Right forelimb (tissue), 1 donor: ENCODE results near the gene NOA1.
"Not testable (repeated sequence)": the region's sequence is repeated elsewhere in the genome, so short reads cannot be mapped to it uniquely, and the experiment has no call there.

ENCODE experiments used
- DNase-seq: peaks from one replicate; pipeline ENCODE4 v3.0.0-alpha.2; 2018

NOA1 gene

GRCh38 chr4:56953680-56954520, 23.5 kb downstream of the NOA1 start:
- no peak for DNase-seq

- no peak for DNase-seq
These were observed 36.0 kb downstream of the NOA1 start for GRCh38 chr4:56941403-56941802.

- DNase-seq, result no peak
These were observed 36.4 kb downstream of the NOA1 start for GRCh38 chr4:56940971-56941370.

GRCh38 chr4:56940403-56940802, 37.0 kb downstream of the NOA1 start:
- DNase-seq, result no peak

GRCh38 chr4:56939826-56940225, 37.6 kb downstream of the NOA1 start:
- DNase-seq, result not testable (repeated sequence)

- DNase-seq, result no peak
These were observed 40.1 kb downstream of the NOA1 start for GRCh38 chr4:56937262-56937661.

- DNase-seq, result no peak
These were observed 45.5 kb downstream of the NOA1 start for GRCh38 chr4:56931924-56932323.

GRCh38 chr4:56930638-56931037, 46.8 kb downstream of the NOA1 start:
- DNase-seq, result no peak

- DNase-seq, result no peak
These were observed 50.2 kb downstream of the NOA1 start for GRCh38 chr4:56927196-56927595.

GRCh38 chr4:56914977-56915376, 62.4 kb downstream of the NOA1 start:
- not testable (repeated sequence) for DNase-seq

GRCh38 chr4:56914336-56914735, 63.1 kb downstream of the NOA1 start:
- no peak for DNase-seq
